Measurements from ENCODE around the gene ATOSB. TPM values are rescaled to one million over a fixed set of nuclear protein-coding genes. Genes with fewer than 3 reads are reported as not detected.

ATOSB gene
- total RNA-seq, 1 experiment from 2014 or later, result 9.2 TPM

- H3K36me3 ChIP-seq (ENCODE audit: low read depth, low read length), result no peaks in the 10 kb centered on the region
- no peak overlapping the region for H3K9ac ChIP-seq (ENCODE audit: low read length)
- no TSS peak for BruUV-seq (replicated peaks)
- 0 out of 2 replicates have a peak, but pooled peaks cover 5% of the 10 kb centered on the region for H3K9me3 ChIP-seq (ENCODE audit: low read length)
- POLR2A ChIA-PET (ENCODE audit: unreplicated experiment), result no interaction called here
- no peaks in the 10 kb centered on the region for H3K9me2 ChIP-seq (replicated peaks; ENCODE audit: low read length)
- intact Hi-C loops (cut with micrococcal nuclease), result no loop called here
- H4K20me1 ChIP-seq (ENCODE audit: low read length), result no peaks in the 10 kb centered on the region
- H3K79me2 ChIP-seq (ENCODE audit: low read length), result no peaks in the 10 kb centered on the region
- no peak overlapping the region for H3K4me3 ChIP-seq (ENCODE audit: low read length)
- no peaks in the 10 kb centered on the region for H3F3A ChIP-seq (ENCODE audit: low read length, unreplicated experiment)
- no peak overlapping the region for H2AFZ ChIP-seq (ENCODE audit: low read length)
- DNase-seq (no peak), ATAC-seq (no peak)
- no peak overlapping the region for H3K4me2 ChIP-seq (ENCODE audit: low read length)
- H3K27me3 ChIP-seq (ENCODE audit: low read length), result no peaks in the 10 kb centered on the region
- no peaks in the 10 kb centered on the region for H3K4me1 ChIP-seq (ENCODE audit: insufficient read depth, low read length)
- CTCF ChIA-PET, result no interaction called here
- TF ChIP-seq EZH2phosphoT487 (IDR thresholded peaks at IDR 0.05; ENCODE audit: borderline replicate concordance, low read length), result no peak
- no peak for TF ChIP-seq EZH2 (IDR thresholded peaks at IDR 0.05; ENCODE audit: low read length, unreplicated experiment)
- no peak for TF ChIP-seq CTCF (conservative IDR thresholded peaks at IDR 0.05; ENCODE audit: low read depth, low read length)
- no peak overlapping the region for H3K27ac ChIP-seq (ENCODE audit: low read length)
These were observed 26.4 kb upstream of the ATOSB start for GRCh38 chr9:35142037-35142436.

GRCh38 chr9:35140093-35140492 lies 24.4 kb upstream of the ATOSB start:
- Histone ChIP-seq H3K4me1 (ENCODE audit: insufficient read depth, low read length) (no peaks in the 10 kb centered on the region), H3K9ac (ENCODE audit: low read length) (no peak overlapping the region), H3K4me2 (ENCODE audit: low read length) (no peak overlapping the region), H3K4me3 (ENCODE audit: low read length) (no peak overlapping the region), H2AFZ (ENCODE audit: low read length) (no peak overlapping the region), H3K79me2 (ENCODE audit: low read length) (no peaks in the 10 kb centered on the region), H4K20me1 (ENCODE audit: low read length) (no peaks in the 10 kb centered on the region), H3K9me2 (replicated peaks; ENCODE audit: low read length) (no peaks in the 10 kb centered on the region), H3K9me3 (ENCODE audit: low read length) (0 out of 2 replicates have a peak, but pooled peaks cover 5% of the 10 kb centered on the region), H3K27ac (ENCODE audit: low read length) (no peak overlapping the region), H3F3A (ENCODE audit: low read length, unreplicated experiment) (no peaks in the 10 kb centered on the region), H3K27me3 (ENCODE audit: low read length) (no peaks in the 10 kb centered on the region), H3K36me3 (ENCODE audit: low read depth, low read length) (no peaks in the 10 kb centered on the region)
- BruUV-seq (replicated peaks), result no TSS peak
- POLR2A ChIA-PET (ENCODE audit: unreplicated experiment), result no interaction called here
- CTCF ChIA-PET, result no interaction called here
- intact Hi-C loops (cut with micrococcal nuclease), result no loop called here
- DNase-seq (no peak), ATAC-seq (no peak)
- TF ChIP-seq EZH2phosphoT487 (IDR thresholded peaks at IDR 0.05; ENCODE audit: borderline replicate concordance, low read length) (no peak), CTCF (conservative IDR thresholded peaks at IDR 0.05; ENCODE audit: low read depth, low read length) (no peak), EZH2 (IDR thresholded peaks at IDR 0.05; ENCODE audit: low read length, unreplicated experiment) (no peak)

GRCh38 chr9:35136866-35137265 lies 21.2 kb upstream of the ATOSB start:
- POLR2A ChIA-PET (ENCODE audit: unreplicated experiment), result no interaction called here
- CTCF ChIA-PET, result no interaction called here
- H3K9ac ChIP-seq (ENCODE audit: low read length), result no peak overlapping the region
- H3F3A ChIP-seq (ENCODE audit: low read length, unreplicated experiment), result no peaks in the 10 kb centered on the region
- no peaks in the 10 kb centered on the region for H4K20me1 ChIP-seq (ENCODE audit: low read length)
- no peaks in the 10 kb centered on the region for H3K4me1 ChIP-seq (ENCODE audit: insufficient read depth, low read length)
- H3K4me3 ChIP-seq (ENCODE audit: low read length), result no peak overlapping the region
- no peaks in the 10 kb centered on the region for H3K36me3 ChIP-seq (ENCODE audit: low read depth, low read length)
- DNase-seq, result no peak
- H3K27me3 ChIP-seq (ENCODE audit: low read length), result no peaks in the 10 kb centered on the region
- H3K79me2 ChIP-seq (ENCODE audit: low read length), result no peaks in the 10 kb centered on the region
- ATAC-seq, result no peak
- H3K9me2 ChIP-seq (replicated peaks; ENCODE audit: low read length), result no peaks in the 10 kb centered on the region
- intact Hi-C loops (cut with micrococcal nuclease), result no loop called here
- H3K4me2 ChIP-seq (ENCODE audit: low read length), result no peak overlapping the region
- no peak overlapping the region for H3K27ac ChIP-seq (ENCODE audit: low read length)
- H3K9me3 ChIP-seq (ENCODE audit: low read length), result no peaks in the 10 kb centered on the region
- H2AFZ ChIP-seq (ENCODE audit: low read length), result no peak overlapping the region
- BruUV-seq (replicated peaks), result no TSS peak
- TF ChIP-seq CTCF (conservative IDR thresholded peaks at IDR 0.05; ENCODE audit: low read depth, low read length), result no peak
